OCI-LY3 (cell line): ENCODE data around the gene CXCR2.
"Not testable (repeated sequence)": the region's sequence is repeated elsewhere in the genome, so short reads cannot be mapped to it uniquely, and the experiment has no call there.

Experiments used
- CTCF ChIP-seq: fragments of 200-600, 300-600 bp; sonication (generic); IDR thresholded peaks from 2 replicates; pipeline ENCODE4 v1.5.1; 2014; ENCODE audit warnings: antibody characterized with exemption, low read length, low read depth
- EZH2phosphoT487 ChIP-seq: fragments of 200-600 bp; shearing (Covaris generic); IDR thresholded peaks from 2 replicates; pipeline ENCODE4 v1.6.1; 2018; ENCODE audit warnings: antibody characterized with exemption, mixed run types, low read depth

- TF ChIP-seq CTCF, EZH2phosphoT487: not testable (repeated sequence)
These were observed 3.5 kb upstream of the CXCR2 start for GRCh38 chr2:218122286-218122685.
